Mononuclear cell (primary cell): Measurements from ENCODE around the gene CDHR2. TPM values are rescaled to one million over a fixed set of nuclear protein-coding genes. Genes with fewer than 3 reads are reported as not detected.

Experiments used
- total RNA-seq: library from RNA; depleted of rRNA; stranded (reverse); fragments of >200 nt; gene quantifications from one replicate; pipeline ENCODE4 v1.2.3, GENCODE V29; 2012

The CDHR2 gene
- total RNA-seq, 1 donor: 0.10 TPM

Other genes with a start within 250 kb of the CDHR2 start
- 34.0 TPM for gene KIAA1191, start 187.6 kb upstream of the CDHR2 start, total RNA-seq
- gene ARL10, start 183.9 kb upstream of the CDHR2 start, total RNA-seq: 2.3 TPM
- gene NOP16, start 160.7 kb upstream of the CDHR2 start, total RNA-seq: 6.1 TPM
- 61.7 TPM for gene HIGD2A, start 160.6 kb upstream of the CDHR2 start, total RNA-seq
- 55.3 TPM for gene CLTB, start 132.8 kb upstream of the CDHR2 start, total RNA-seq
- gene FAF2, start 101.0 kb upstream of the CDHR2 start, total RNA-seq: 30.1 TPM
- gene RNF44, start 11.9 kb upstream of the CDHR2 start, total RNA-seq: 24.9 TPM
- 0.94 TPM for gene GPRIN1, start 60.8 kb downstream of the CDHR2 start, total RNA-seq
- gene SNCB, start 81.2 kb downstream of the CDHR2 start, total RNA-seq: not detected
- gene EIF4E1B, start 81.3 kb downstream of the CDHR2 start, total RNA-seq: 0.10 TPM
- gene TSPAN17, start 98.1 kb downstream of the CDHR2 start, total RNA-seq: 8.9 TPM